Measurements from ENCODE around the gene PPID.
"Not testable (repeated sequence)": the region's sequence is repeated elsewhere in the genome, so short reads cannot be mapped to it uniquely, and the experiment has no call there.

The PPID gene

DNA sequence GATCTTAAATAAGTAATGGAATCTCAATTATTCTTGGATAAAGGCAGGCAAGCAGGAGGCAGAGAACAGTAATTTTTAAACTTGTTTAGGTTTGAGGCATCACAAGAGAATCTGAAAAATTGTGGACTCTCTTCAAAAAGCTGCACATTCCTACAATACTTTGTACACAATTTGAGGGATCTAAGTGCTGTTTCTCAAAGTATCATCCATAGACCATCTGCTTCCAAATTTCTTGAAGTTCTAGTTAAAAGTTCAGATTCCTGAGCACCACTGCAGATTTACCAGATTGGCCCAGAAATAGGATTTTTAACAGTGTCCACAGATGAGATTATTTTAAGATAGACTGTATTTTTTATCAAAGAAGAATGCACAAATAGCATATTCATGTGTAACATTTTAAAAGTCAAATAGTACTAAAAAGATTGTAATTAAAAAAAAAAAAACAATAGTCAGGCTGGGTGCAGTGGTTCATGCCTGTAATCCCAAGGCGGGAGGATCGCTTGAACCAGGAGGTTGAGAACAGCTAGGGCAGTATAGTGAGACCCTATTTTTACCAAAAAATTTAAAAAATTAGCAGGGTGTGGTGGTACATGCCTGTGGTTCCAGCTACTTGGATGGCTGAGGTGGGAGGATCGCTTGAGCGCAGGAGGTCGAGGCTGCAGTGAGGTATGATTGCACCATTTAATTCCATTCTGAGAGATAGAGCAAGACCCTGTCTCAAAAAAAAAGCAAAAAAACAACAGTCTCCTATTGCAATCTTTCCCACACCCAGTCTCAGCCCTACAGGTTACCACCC lies 31.4 kb upstream of the PPID start:
- H3K36me3 ChIP-seq (replicated peaks; ENCODE audit: insufficient read depth, low read length) = no peaks in the 10 kb centered on the region
- H3K4me3 ChIP-seq (ENCODE audit: low read length) = no peak overlapping the region
- no peaks in the 10 kb centered on the region for H4K20me1 ChIP-seq (ENCODE audit: insufficient read depth, low read length)
- TF ChIP-seq, protein P1, sequence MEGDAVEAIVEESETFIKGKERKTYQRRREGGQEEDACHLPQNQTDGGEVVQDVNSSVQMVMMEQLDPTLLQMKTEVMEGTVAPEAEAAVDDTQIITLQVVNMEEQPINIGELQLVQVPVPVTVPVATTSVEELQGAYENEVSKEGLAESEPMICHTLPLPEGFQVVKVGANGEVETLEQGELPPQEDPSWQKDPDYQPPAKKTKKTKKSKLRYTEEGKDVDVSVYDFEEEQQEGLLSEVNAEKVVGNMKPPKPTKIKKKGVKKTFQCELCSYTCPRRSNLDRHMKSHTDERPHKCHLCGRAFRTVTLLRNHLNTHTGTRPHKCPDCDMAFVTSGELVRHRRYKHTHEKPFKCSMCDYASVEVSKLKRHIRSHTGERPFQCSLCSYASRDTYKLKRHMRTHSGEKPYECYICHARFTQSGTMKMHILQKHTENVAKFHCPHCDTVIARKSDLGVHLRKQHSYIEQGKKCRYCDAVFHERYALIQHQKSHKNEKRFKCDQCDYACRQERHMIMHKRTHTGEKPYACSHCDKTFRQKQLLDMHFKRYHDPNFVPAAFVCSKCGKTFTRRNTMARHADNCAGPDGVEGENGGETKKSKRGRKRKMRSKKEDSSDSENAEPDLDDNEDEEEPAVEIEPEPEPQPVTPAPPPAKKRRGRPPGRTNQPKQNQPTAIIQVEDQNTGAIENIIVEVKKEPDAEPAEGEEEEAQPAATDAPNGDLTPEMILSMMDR (IDR thresholded peaks at IDR 0.05; ENCODE audit: low read length) = no peak
- TF ChIP-seq EZH2 (optimal IDR thresholded peaks at IDR 0.05; ENCODE audit: low read depth, low read length) (no peak), EZH2phosphoT487 (IDR thresholded peaks at IDR 0.05; ENCODE audit: low read length) (no peak)
- no peak overlapping the region for H3K27ac ChIP-seq (ENCODE audit: low read length)
- H3K27me3 ChIP-seq (replicated peaks; ENCODE audit: insufficient read depth, low read length) = no peaks in the 10 kb centered on the region
- no peaks in the 10 kb centered on the region for H3K79me2 ChIP-seq (ENCODE audit: low read length)
- H2AFZ ChIP-seq (ENCODE audit: low read length) = no peak overlapping the region
- H3K9me2 ChIP-seq (replicated peaks; ENCODE audit: insufficient read depth, low read length) = no peaks in the 10 kb centered on the region
- no peak overlapping the region for H3K9ac ChIP-seq (ENCODE audit: low read length)
- H3K9me3 ChIP-seq (replicated peaks; ENCODE audit: insufficient read depth, low read length) = no peaks in the 10 kb centered on the region
- DNase-seq = no peak
- H3F3A ChIP-seq (ENCODE audit: insufficient read depth, low read length) = no peaks in the 10 kb centered on the region
- H3K4me2 ChIP-seq (ENCODE audit: low read depth, low read length) = no peak overlapping the region
- no peaks in the 10 kb centered on the region for H3K4me1 ChIP-seq (ENCODE audit: low read length)

DNA sequence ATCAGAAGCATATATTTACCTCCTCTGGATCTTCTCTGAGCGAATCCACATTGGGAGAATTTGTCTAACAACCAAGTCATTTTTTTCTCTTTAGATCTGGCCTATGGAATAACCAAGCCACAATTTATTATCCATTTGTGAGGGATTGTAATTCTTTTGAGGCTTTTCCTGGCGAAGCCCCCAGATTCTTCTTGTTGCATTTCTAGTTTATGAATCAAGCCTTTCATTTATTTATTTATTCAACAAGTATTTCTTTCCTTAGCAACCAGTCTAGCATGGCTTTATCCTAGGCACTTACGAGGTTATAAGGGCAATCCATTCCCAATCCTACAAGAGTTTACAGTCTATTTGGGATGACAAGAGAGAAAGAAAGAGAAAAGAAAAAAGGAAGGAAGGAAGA lies 27.2 kb upstream of the PPID start:
- Histone ChIP-seq H3K79me2 (ENCODE audit: low read length) (no peaks in the 10 kb centered on the region), H3K9ac (ENCODE audit: low read length) (no peak overlapping the region), H2AFZ (ENCODE audit: low read length) (no peak overlapping the region), H3K27me3 (replicated peaks; ENCODE audit: insufficient read depth, low read length) (no peaks in the 10 kb centered on the region), H3K4me2 (ENCODE audit: low read depth, low read length) (no peak overlapping the region), H3K9me2 (replicated peaks; ENCODE audit: insufficient read depth, low read length) (no peaks in the 10 kb centered on the region), H3K9me3 (replicated peaks; ENCODE audit: insufficient read depth, low read length) (no peaks in the 10 kb centered on the region), H3F3A (ENCODE audit: insufficient read depth, low read length) (no peaks in the 10 kb centered on the region), H4K20me1 (ENCODE audit: insufficient read depth, low read length) (no peaks in the 10 kb centered on the region), H3K4me3 (ENCODE audit: low read length) (no peak overlapping the region), H3K27ac (ENCODE audit: low read length) (no peak overlapping the region), H3K36me3 (replicated peaks; ENCODE audit: insufficient read depth, low read length) (no peaks in the 10 kb centered on the region), H3K4me1 (ENCODE audit: low read length) (no peaks in the 10 kb centered on the region)
- TF ChIP-seq, protein P1 (IDR thresholded peaks at IDR 0.05; ENCODE audit: low read length) = no peak
- no peak for DNase-seq

DNA sequence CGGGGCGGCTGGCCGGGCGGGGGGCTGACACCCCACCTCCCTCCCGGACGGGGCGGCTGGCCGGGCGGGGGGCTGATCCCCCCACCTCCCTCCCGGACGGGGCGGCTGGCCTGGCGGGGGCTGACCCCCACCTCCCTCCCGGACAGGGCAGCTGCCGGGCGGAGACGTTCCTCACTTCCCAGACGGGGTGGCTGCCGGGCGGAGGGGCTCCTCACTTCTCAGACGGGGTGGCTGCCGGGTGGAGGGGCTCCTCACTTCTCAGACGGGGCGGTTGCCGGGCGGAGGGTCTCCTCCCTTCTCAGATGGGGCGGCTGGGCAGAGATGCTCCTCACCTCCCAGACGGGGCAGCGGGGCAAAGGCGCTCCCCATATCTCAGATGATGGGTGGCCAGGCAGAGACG lies 23.3 kb upstream of the PPID start:
- H3F3A ChIP-seq (ENCODE audit: insufficient read depth, low read length); H3K79me2 ChIP-seq (ENCODE audit: low read length); H4K20me1 ChIP-seq (ENCODE audit: insufficient read depth, low read length); H3K4me2 ChIP-seq (ENCODE audit: low read depth, low read length); H3K4me1 ChIP-seq (ENCODE audit: low read length); H3K36me3 ChIP-seq (replicated peaks; ENCODE audit: insufficient read depth, low read length); H3K9ac ChIP-seq (ENCODE audit: low read length); H3K4me3 ChIP-seq (ENCODE audit: low read length); H3K27me3 ChIP-seq (replicated peaks; ENCODE audit: insufficient read depth, low read length); H3K9me3 ChIP-seq (replicated peaks; ENCODE audit: insufficient read depth, low read length); H3K9me2 ChIP-seq (replicated peaks; ENCODE audit: insufficient read depth, low read length); DNase-seq; H2AFZ ChIP-seq (ENCODE audit: low read length); H3K27ac ChIP-seq (ENCODE audit: low read length): not testable (repeated sequence)

DNA sequence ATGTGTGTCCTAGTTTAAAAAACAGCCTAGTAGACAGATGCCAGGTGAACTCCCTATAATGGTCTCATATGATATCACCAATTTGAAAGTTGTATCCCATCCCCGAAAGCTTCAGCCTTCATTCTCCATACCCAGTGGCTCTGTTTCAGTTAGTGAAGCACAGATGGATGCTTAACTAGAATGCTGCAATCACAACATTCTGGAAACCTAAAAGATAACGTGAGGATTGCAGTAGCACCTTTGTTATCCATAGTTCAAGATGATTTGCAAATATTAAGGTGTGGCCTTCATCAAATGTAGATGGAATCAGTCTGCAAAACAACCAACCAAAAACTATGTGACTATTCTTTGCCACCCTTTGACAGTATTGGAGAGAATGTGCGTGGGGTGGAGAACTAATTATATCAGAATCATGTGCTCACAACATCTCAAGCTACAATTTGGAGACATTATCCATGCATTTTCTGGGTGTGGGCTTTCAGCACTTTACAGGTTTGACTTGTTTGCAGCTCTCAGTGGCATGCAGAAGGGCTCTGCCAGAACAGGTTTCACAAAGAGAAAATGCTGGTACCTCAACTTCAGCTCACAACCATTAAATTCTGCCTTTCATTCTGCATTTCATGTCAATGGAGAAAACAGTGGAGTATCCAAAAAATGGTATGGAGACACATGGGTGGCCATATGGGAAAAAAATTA lies 18.3 kb upstream of the PPID start:
- Histone ChIP-seq H2AFZ (ENCODE audit: low read length) (no peak overlapping the region), H3K9me2 (replicated peaks; ENCODE audit: insufficient read depth, low read length) (no peaks in the 10 kb centered on the region), H3K27ac (ENCODE audit: low read length) (no peak overlapping the region), H3K36me3 (replicated peaks; ENCODE audit: insufficient read depth, low read length) (no peaks in the 10 kb centered on the region), H3K4me1 (ENCODE audit: low read length) (no peaks in the 10 kb centered on the region), H3K79me2 (ENCODE audit: low read length) (no peaks in the 10 kb centered on the region), H3F3A (ENCODE audit: insufficient read depth, low read length) (no peaks in the 10 kb centered on the region), H3K9me3 (replicated peaks; ENCODE audit: insufficient read depth, low read length) (no peaks in the 10 kb centered on the region), H3K4me2 (ENCODE audit: low read depth, low read length) (no peak overlapping the region), H3K4me3 (ENCODE audit: low read length) (no peak overlapping the region), H3K27me3 (replicated peaks; ENCODE audit: insufficient read depth, low read length) (no peaks in the 10 kb centered on the region), H4K20me1 (ENCODE audit: insufficient read depth, low read length) (no peaks in the 10 kb centered on the region), H3K9ac (ENCODE audit: low read length) (no peak overlapping the region)
- TF ChIP-seq EZH2 (optimal IDR thresholded peaks at IDR 0.05; ENCODE audit: low read depth, low read length) (no peak), EZH2phosphoT487 (IDR thresholded peaks at IDR 0.05; ENCODE audit: low read length) (no peak)
- TF ChIP-seq, protein P1 (IDR thresholded peaks at IDR 0.05; ENCODE audit: low read length) = no peak
- no peak for DNase-seq
